Body of pancreas (tissue), 4 donors: ENCODE data around the gene TET2. TPM values are rescaled to one million over a fixed set of nuclear protein-coding genes. Genes with fewer than 3 reads are reported as not detected.

Source experiments
- ATAC-seq: fragments of 150-250 bp; one replicate; pipeline ENCODE4 v1.9.1; 2016
- DNase-seq, 4 donors: peaks; one replicate each; pipeline ENCODE4 v3.0.0-alpha.2; 2019
- H3K27ac ChIP-seq, 4 donors: fragments of 200-600 bp; sonication (generic); 1 replicate in 3 of 4; 2 replicates in 1 of 4; pipeline versions ENCODE4 v1.5.1 to v1.6.1; 2016 to 2019; ENCODE audit warnings: mild to moderate bottlenecking in 1 of 4, mixed read lengths in 1 of 4, moderate library complexity in 1 of 4
- H3K27me3 ChIP-seq, 2 donors: fragments of 200-600 bp; sonication (generic); one replicate each; pipeline ENCODE4 v1.6.0; 2016; ENCODE audit warnings: mild to moderate bottlenecking in 1 of 2
- H3K36me3 ChIP-seq, 2 donors: fragments of 200-600 bp; sonication (generic); replicated peaks in 1 of 2; 2 replicates each; pipeline ENCODE4 v1.5.1; 2016; ENCODE audit warnings: low read depth in 2 of 2; ENCODE audit not compliant: insufficient read depth in 1 of 2
- H3K4me1 ChIP-seq: fragments of 200-600 bp; sonication (generic); one replicate; pipeline ENCODE4 v1.6.0; 2016
- H3K4me3 ChIP-seq, 2 donors: fragments of 200-600 bp; sonication (generic); 1 replicate in 1 of 2; 2 replicates in 1 of 2; pipeline ENCODE4 v1.5.1; 2016 to 2019
- H3K9me3 ChIP-seq, 3 donors: fragments of 200-600 bp; sonication (generic); 1 replicate in 2 of 3; 2 replicates in 1 of 3; pipeline ENCODE4 v1.5.1; 2016
- CTCF ChIP-seq, 7 experiments: fragments of 450-650 bp in 4 of 7; fragments of 200-600 bp in 3 of 7; sonication (generic) in 3 of 7; IDR thresholded peaks; one replicate each; pipeline ENCODE4 v1.5.1; 2016 to 2019; ENCODE audit warnings: antibody characterized with exemption in 7 of 7
- POLR2A ChIP-seq, 3 donors: fragments of 450-650 bp; IDR thresholded peaks; one replicate each; pipeline ENCODE4 v1.6.1; 2016; ENCODE audit warnings: antibody characterized with exemption in 3 of 3, mild to moderate bottlenecking in 2 of 3
- WGBS, 2 donors: methylation state at CpG; one replicate each; pipeline ENCODE4 v1.1.5; 2017; 5-methylcytosine and 5-hydroxymethylcytosine counted together
- intact Hi-C: fragments of 100-400 bp; cut with DNase I; formaldehyde crosslinking; loops from one replicate; pipeline ENCODE4 v1.15.1; 2023
- total RNA-seq, 2 donors: library from RNA; depleted of rRNA; stranded (reverse); fragments of >200 nt; gene quantifications; one replicate each; pipeline ENCODE4 v1.1.0, GENCODE V29; 2016

The TET2 gene
- total RNA-seq, 2 donors from 2014 or later, result 11.2 to 17.5 TPM

GRCh38 chr4:105304085-105304484 lies 157.4 kb downstream of the TET2 start:
- Histone ChIP-seq H3K27me3 (no peaks in the 10 kb centered on the region), H3K4me1 (no peaks in the 10 kb centered on the region), H3K27ac (no peak overlapping the region), H3K4me3 (no peak overlapping the region), H3K36me3 (no peaks in the 10 kb centered on the region), H3K9me3 (no peaks in the 10 kb centered on the region)
- TF ChIP-seq CTCF (IDR thresholded peaks at IDR 0.05) (no peak), POLR2A (IDR thresholded peaks at IDR 0.05) (no peak)
- no peak for ATAC-seq
- intact Hi-C loops, result no loop called here
- no peak for DNase-seq

- WGBS, 2 donors, result 75 to 88% methylated on average over 5 of the region's 5 CpGs
- H3K4me3 ChIP-seq, result no peak overlapping the region
- no peak for ATAC-seq
- H3K27me3 ChIP-seq, result no peaks in the 10 kb centered on the region
- no peaks in the 10 kb centered on the region for H3K4me1 ChIP-seq
- no peaks in the 10 kb centered on the region for H3K36me3 ChIP-seq
- TF ChIP-seq POLR2A (IDR thresholded peaks at IDR 0.05), result no peak
- no peak for TF ChIP-seq CTCF (IDR thresholded peaks at IDR 0.05)
- no peaks in the 10 kb centered on the region for H3K9me3 ChIP-seq
- no peak overlapping the region for H3K27ac ChIP-seq
- intact Hi-C loops, result no loop called here
- no peak for DNase-seq
These were observed 158.6 kb downstream of the TET2 start for GRCh38 chr4:105305019-105305836.

- H3K27ac ChIP-seq, result no peak overlapping the region
- no peaks in the 10 kb centered on the region for H3K27me3 ChIP-seq
- H3K36me3 ChIP-seq, result no peaks in the 10 kb centered on the region
- DNase-seq (no peak), ATAC-seq (no peak)
- H3K4me1 ChIP-seq, result no peaks in the 10 kb centered on the region
- WGBS, 2 donors, result 78 to 84% methylated on average over 5 of the region's 5 CpGs
- intact Hi-C loops, result no loop called here
- no peaks in the 10 kb centered on the region for H3K9me3 ChIP-seq
- no peak for TF ChIP-seq POLR2A (IDR thresholded peaks at IDR 0.05)
- TF ChIP-seq CTCF (IDR thresholded peaks at IDR 0.05), result no peak
- no peak overlapping the region for H3K4me3 ChIP-seq
These were observed 159.6 kb downstream of the TET2 start for GRCh38 chr4:105306158-105306781.

GRCh38 chr4:105306820-105307219 lies 160.1 kb downstream of the TET2 start:
- no peak for DNase-seq
- Histone ChIP-seq H3K4me3 (no peak overlapping the region), H3K4me1 (no peaks in the 10 kb centered on the region), H3K9me3 (no peaks in the 10 kb centered on the region), H3K36me3 (no peaks in the 10 kb centered on the region), H3K27ac (no peak overlapping the region), H3K27me3 (no peaks in the 10 kb centered on the region)
- WGBS, 2 donors, result 77 to 92% methylated on average over 3 of the region's 3 CpGs
- intact Hi-C loops, result no loop called here
- TF ChIP-seq CTCF (IDR thresholded peaks at IDR 0.05) (no peak), POLR2A (IDR thresholded peaks at IDR 0.05) (no peak)
- ATAC-seq, result no peak
